PC-3 (cell line): ENCODE data around the gene TM9SF1. TPM values are rescaled to one million over a fixed set of nuclear protein-coding genes. Genes with fewer than 3 reads are reported as not detected.

Experiments
- ATAC-seq: fragments of 200-7000 bp; cut with Tn5 transposase; 2 replicates; pipeline ENCODE4 v1.9.1; 2020; ENCODE audit warnings: mild to moderate bottlenecking, moderate library complexity
- BruUV-seq: library from RNA; stranded (reverse); fragments of 400-500 nt; replicated peaks from 2 replicates; lab custom pipeline; 2021; lab: Mats Ljungman, UMichigan
- CTCF ChIA-PET: fragments of 300-600 bp; sonication (Branson Sonifier 250); formaldehyde crosslinking; loops from one replicate; lab custom pipeline; 2022; ENCODE audit warnings: antibody characterized with exemption; lab: Charles Lee
- POLR2A ChIA-PET: fragments of 300-600 bp; sonication (Branson Sonifier 250); formaldehyde crosslinking; loops from one replicate; lab custom pipeline; 2022; ENCODE audit warnings: antibody characterized with exemption; ENCODE audit not compliant: unreplicated experiment; lab: Charles Lee
- DNase-seq: peaks from one replicate; pipeline ENCODE4 v3.0.0-alpha.2; 2015
- H2AFZ ChIP-seq: fragments of 300-600 bp; sonication (generic); 2 replicates; pipeline ENCODE4 v1.6.0; 2016; ENCODE audit warnings: antibody characterized with exemption, low read length
- H3F3A ChIP-seq: fragments of 300-600 bp; sonication (generic); one replicate; pipeline ENCODE4 v1.6.0; 2017; ENCODE audit warnings: antibody characterized with exemption, low read length, control low read depth, mild to moderate bottlenecking; ENCODE audit not compliant: unreplicated experiment
- H3K27ac ChIP-seq: fragments of 300-600 bp; sonication (generic); 2 replicates; pipeline ENCODE4 v1.5.1; 2016; ENCODE audit warnings: mild to moderate bottlenecking, low read length
- H3K27me3 ChIP-seq: fragments of 300-600 bp; sonication (generic); 2 replicates; pipeline ENCODE4 v1.6.1; 2016; ENCODE audit warnings: low read length, mixed read lengths
- H3K36me3 ChIP-seq: fragments of 300-600 bp; sonication (generic); 2 replicates; pipeline ENCODE4 v1.6.1; 2016; ENCODE audit warnings: low read depth, mixed run types, low read length, mixed read lengths
- H3K4me1 ChIP-seq: fragments of 300-600 bp; sonication (generic); 2 replicates; pipeline ENCODE4 v1.5.1; 2016; ENCODE audit warnings: low read length; ENCODE audit not compliant: insufficient read depth
- H3K4me2 ChIP-seq: fragments of 300-600 bp; sonication (generic); 2 replicates; pipeline ENCODE4 v1.6.0; 2016; ENCODE audit warnings: low read length
- H3K4me3 ChIP-seq: fragments of 300-600 bp; sonication (generic); 2 replicates; pipeline ENCODE4 v1.5.1; 2016; ENCODE audit warnings: mild to moderate bottlenecking, low read length, mixed read lengths
- H3K79me2 ChIP-seq: fragments of 300-600 bp; sonication (generic); 2 replicates; pipeline ENCODE4 v1.6.1; 2017; ENCODE audit warnings: low read length, mixed read lengths
- H3K9ac ChIP-seq: fragments of 300-600 bp; sonication (generic); 2 replicates; pipeline ENCODE4 v1.6.0; 2016; ENCODE audit warnings: mild to moderate bottlenecking, low read length
- H3K9me2 ChIP-seq: fragments of 300-600 bp; sonication (generic); replicated peaks from 2 replicates; pipeline ENCODE4 v1.6.1; 2016; ENCODE audit warnings: mixed run types, low read length, mixed read lengths
- H3K9me3 ChIP-seq: fragments of 300-600 bp; sonication (generic); 2 replicates; pipeline ENCODE4 v1.6.1; 2016; ENCODE audit warnings: low read length, mixed read lengths
- H4K20me1 ChIP-seq: fragments of 300-600 bp; sonication (generic); 2 replicates; pipeline ENCODE4 v1.6.1; 2016; ENCODE audit warnings: low read length, mixed read lengths
- CTCF ChIP-seq: fragments of 300-600 bp; sonication (generic); conservative IDR thresholded peaks from 2 replicates; pipeline ENCODE4 v1.5.1; 2017; ENCODE audit warnings: antibody characterized with exemption, low read depth, mild to moderate bottlenecking, low read length
- EZH2 ChIP-seq: fragments of 300-600 bp; sonication (generic); IDR thresholded peaks from one replicate; pipeline ENCODE4 v1.6.1; 2017; ENCODE audit warnings: antibody characterized with exemption, mild to moderate bottlenecking, low read length; ENCODE audit not compliant: unreplicated experiment
- EZH2phosphoT487 ChIP-seq: fragments of 300-600 bp; sonication (generic); IDR thresholded peaks from 2 replicates; pipeline ENCODE4 v1.6.1; 2018; ENCODE audit warnings: mild to moderate bottlenecking, antibody characterized with exemption, low read length, borderline replicate concordance
- intact Hi-C: fragments of 100-400 bp; cut with micrococcal nuclease; formaldehyde crosslinking; loops from 2 replicates; pipeline ENCODE4 v1.9.0; 2023
- microRNA-seq: library from miRNA; unstranded; fragments of <30 nt; microRNA quantifications from one replicate; pipeline ENCODE4 v1.1.0, GENCODE V29; 2020; ENCODE audit not compliant: unreplicated experiment
- total RNA-seq: library from RNA; depleted of rRNA; stranded (reverse); fragments of >200 nt; gene quantifications from 2 replicates; pipeline ENCODE4 v1.2.3, GENCODE V29; 2014; rRNA removed

TM9SF1 gene
- total RNA-seq, 1 experiment from 2014 or later: 52.1 TPM

GRCh38 chr14:24139272-24139934, 55.8 kb downstream of the TM9SF1 start:
- H2AFZ ChIP-seq: no peak overlapping the region
- peak overlapping the region; percentile 91 for H3K4me3 ChIP-seq
- no peak; the same call in 1 of the 2 replicates for TF ChIP-seq CTCF
- no peak for TF ChIP-seq EZH2phosphoT487
- no peak for TF ChIP-seq EZH2
- H3K4me1 ChIP-seq: peaks cover 26% of the 10 kb centered on the region
- CTCF ChIA-PET: no interaction called here
- H3K79me2 ChIP-seq: peaks cover 40% of the 10 kb centered on the region
- peak; percentile 35 for DNase-seq
- H3K36me3 ChIP-seq: peaks cover 19% of the 10 kb centered on the region; the same call in 1 of the 2 replicates
- TSS peak; percentile 9 for BruUV-seq
- no peaks in the 10 kb centered on the region for H4K20me1 ChIP-seq
- intact Hi-C loops: no loop called here
- no peaks in the 10 kb centered on the region for H3K27me3 ChIP-seq
- POLR2A ChIA-PET: interaction anchor here (0.6 kb wide), 1 partner anchor 10 kb away, joined by 4 read pairs; no protein-coding TSS in a partner anchor
- ATAC-seq: no peak
- no peak overlapping the region for H3K27ac ChIP-seq
- no peaks in the 10 kb centered on the region for H3F3A ChIP-seq
- H3K4me2 ChIP-seq: peak overlapping the region; percentile 92
- peak overlapping the region; percentile 75; the same call in 1 of the 2 replicates for H3K9ac ChIP-seq
- no peaks in the 10 kb centered on the region for H3K9me2 ChIP-seq
- no peaks in the 10 kb centered on the region for H3K9me3 ChIP-seq

Small RNAs within 50 kb of the gene (microRNA-seq; reads per million reads assigned to microRNA genes)
- gene MIR7703: not detected

Other genes starting within 250 kb of the TM9SF1 start
- 103 and 108 TPM in 2 replicates for gene DHRS4, start 241.7 kb downstream of the TM9SF1 start, total RNA-seq
- 16.5 and 26.7 TPM in 2 replicates for gene DHRS4L2, start 206.5 kb downstream of the TM9SF1 start, total RNA-seq
- gene CARMIL3, start 143.4 kb downstream of the TM9SF1 start, total RNA-seq: not detected in 2 replicates
- gene CPNE6, start 123.9 kb downstream of the TM9SF1 start, total RNA-seq: not detected in 2 replicates
- 10.0 and 11.6 TPM in 2 replicates for gene PCK2, start 101.1 kb downstream of the TM9SF1 start, total RNA-seq
- gene DCAF11, start 80.7 kb downstream of the TM9SF1 start, total RNA-seq: 68.2 and 85.8 TPM in 2 replicates
- 1.5 and 1.7 TPM in 2 replicates for gene NRL, start 80.5 kb downstream of the TM9SF1 start, total RNA-seq
- gene FITM1, start 64.8 kb downstream of the TM9SF1 start, total RNA-seq: 0.55 TPM in 1 of 2 replicates, not detected in the other
- 140 and 163 TPM in 2 replicates for gene PSME1, start 59.2 kb downstream of the TM9SF1 start, total RNA-seq
- 30.1 and 36.7 TPM in 2 replicates for gene EMC9, start 53.9 kb downstream of the TM9SF1 start, total RNA-seq
- 211 and 297 TPM in 2 replicates for gene PSME2, start 48.8 kb downstream of the TM9SF1 start, total RNA-seq
- gene RNF31, start 47.9 kb downstream of the TM9SF1 start, total RNA-seq: 69.6 and 79.4 TPM in 2 replicates
- 10.5 and 20.6 TPM in 2 replicates for gene IRF9, start 34.2 kb downstream of the TM9SF1 start, total RNA-seq
- gene REC8, start 23.4 kb downstream of the TM9SF1 start, total RNA-seq: 1.9 and 5.7 TPM in 2 replicates
- 193 and 211 TPM in 2 replicates for gene IPO4, start 6.6 kb downstream of the TM9SF1 start, total RNA-seq
- 0.11 TPM in 1 of 2 replicates, not detected in the other for gene TSSK4, start 10.3 kb upstream of the TM9SF1 start, total RNA-seq
- 58.3 and 67.9 TPM in 2 replicates for gene CHMP4A, start 18.0 kb upstream of the TM9SF1 start, total RNA-seq
- gene MDP1, start 20.6 kb upstream of the TM9SF1 start, total RNA-seq: 16.2 and 23.5 TPM in 2 replicates
- 330 and 337 TPM in 2 replicates for gene NEDD8, start 36.9 kb upstream of the TM9SF1 start, total RNA-seq
- 51.8 and 56.9 TPM in 2 replicates for gene GMPR2, start 37.5 kb upstream of the TM9SF1 start, total RNA-seq
- gene TINF2, start 47.2 kb upstream of the TM9SF1 start, total RNA-seq: 31.7 and 39.8 TPM in 2 replicates
- 2.6 and 3.2 TPM in 2 replicates for gene TGM1, start 67.7 kb upstream of the TM9SF1 start, total RNA-seq
- 39.2 and 51.5 TPM in 2 replicates for gene RABGGTA, start 76.2 kb upstream of the TM9SF1 start, total RNA-seq
- gene DHRS1, start 104.3 kb upstream of the TM9SF1 start, total RNA-seq: 15.8 and 15.9 TPM in 2 replicates
- gene NOP9, start 104.4 kb upstream of the TM9SF1 start, total RNA-seq: 30.4 and 35.5 TPM in 2 replicates
- not detected in 2 replicates for gene CIDEB, start 112.5 kb upstream of the TM9SF1 start, total RNA-seq
- gene LTB4R2, start 114.7 kb upstream of the TM9SF1 start, total RNA-seq: 9.3 and 19.3 TPM in 2 replicates
- gene LTB4R, start 116.1 kb upstream of the TM9SF1 start, total RNA-seq: 11.6 and 13.1 TPM in 2 replicates
- gene ADCY4, start 139.6 kb upstream of the TM9SF1 start, total RNA-seq: 0.04 TPM in 1 of 2 replicates, not detected in the other
- gene RIPK3, start 144.6 kb upstream of the TM9SF1 start, total RNA-seq: not detected in 2 replicates
- 11.5 and 15.1 TPM in 2 replicates for gene NFATC4, start 172.7 kb upstream of the TM9SF1 start, total RNA-seq
- gene NYNRIN, start 203.6 kb upstream of the TM9SF1 start, total RNA-seq: 2.7 and 3.1 TPM in 2 replicates
- 2.9 and 3.4 TPM in 2 replicates for gene CBLN3, start 234.2 kb upstream of the TM9SF1 start, total RNA-seq
- gene KHNYN, start 234.5 kb upstream of the TM9SF1 start, total RNA-seq: 50.9 and 51.6 TPM in 2 replicates
- 24.7 and 29.8 TPM in 2 replicates for gene SDR39U1, start 247.3 kb upstream of the TM9SF1 start, total RNA-seq